Measurements from ENCODE around the gene SCD. TPM values are rescaled to one million over a fixed set of nuclear protein-coding genes. Genes with fewer than 3 reads are reported as not detected.

The SCD gene
- total and polyA plus RNA-seq, 2 of the 13 experiments (the other 11 are each of a cell fraction or from before 2014, with no cell fraction given), result 492 to 512 TPM

DNA sequence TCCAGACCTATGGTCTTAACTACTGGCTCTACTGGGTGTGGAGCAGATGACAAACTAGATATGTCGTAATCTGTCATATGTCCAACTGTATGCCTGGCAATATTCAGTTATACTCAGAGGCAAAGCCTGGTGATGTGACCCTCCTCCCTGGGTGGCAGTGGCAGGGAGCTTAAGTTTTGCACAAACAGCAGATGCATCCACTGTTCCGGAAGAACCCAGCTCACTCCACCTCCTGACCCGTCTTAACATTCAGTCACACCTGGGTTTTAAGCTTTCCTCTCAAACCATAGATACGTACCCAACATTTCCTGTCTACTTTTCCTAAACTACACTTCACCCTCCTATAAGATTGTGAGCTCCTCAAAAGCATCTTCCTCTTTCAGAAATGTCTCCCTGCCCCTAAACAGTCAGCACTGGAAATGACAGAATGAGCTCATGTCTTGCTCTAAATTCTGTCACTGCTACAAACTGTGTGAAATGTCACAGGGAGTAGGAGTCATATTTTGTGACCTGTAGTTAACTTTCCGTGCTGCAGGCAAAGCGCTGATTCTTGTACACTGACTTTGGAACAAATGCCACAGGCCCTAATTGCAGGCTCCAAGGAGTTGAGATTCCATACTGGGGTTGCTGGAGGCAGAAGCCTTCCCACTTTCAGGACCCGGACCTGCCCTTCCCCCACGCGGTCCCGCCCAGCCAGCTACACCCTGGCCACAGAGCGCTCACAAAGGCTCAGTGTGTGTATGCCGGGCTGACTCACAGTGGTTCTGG lies 23.9 kb downstream of the SCD start (continued):
- TF ChIP-seq, protein P1, sequence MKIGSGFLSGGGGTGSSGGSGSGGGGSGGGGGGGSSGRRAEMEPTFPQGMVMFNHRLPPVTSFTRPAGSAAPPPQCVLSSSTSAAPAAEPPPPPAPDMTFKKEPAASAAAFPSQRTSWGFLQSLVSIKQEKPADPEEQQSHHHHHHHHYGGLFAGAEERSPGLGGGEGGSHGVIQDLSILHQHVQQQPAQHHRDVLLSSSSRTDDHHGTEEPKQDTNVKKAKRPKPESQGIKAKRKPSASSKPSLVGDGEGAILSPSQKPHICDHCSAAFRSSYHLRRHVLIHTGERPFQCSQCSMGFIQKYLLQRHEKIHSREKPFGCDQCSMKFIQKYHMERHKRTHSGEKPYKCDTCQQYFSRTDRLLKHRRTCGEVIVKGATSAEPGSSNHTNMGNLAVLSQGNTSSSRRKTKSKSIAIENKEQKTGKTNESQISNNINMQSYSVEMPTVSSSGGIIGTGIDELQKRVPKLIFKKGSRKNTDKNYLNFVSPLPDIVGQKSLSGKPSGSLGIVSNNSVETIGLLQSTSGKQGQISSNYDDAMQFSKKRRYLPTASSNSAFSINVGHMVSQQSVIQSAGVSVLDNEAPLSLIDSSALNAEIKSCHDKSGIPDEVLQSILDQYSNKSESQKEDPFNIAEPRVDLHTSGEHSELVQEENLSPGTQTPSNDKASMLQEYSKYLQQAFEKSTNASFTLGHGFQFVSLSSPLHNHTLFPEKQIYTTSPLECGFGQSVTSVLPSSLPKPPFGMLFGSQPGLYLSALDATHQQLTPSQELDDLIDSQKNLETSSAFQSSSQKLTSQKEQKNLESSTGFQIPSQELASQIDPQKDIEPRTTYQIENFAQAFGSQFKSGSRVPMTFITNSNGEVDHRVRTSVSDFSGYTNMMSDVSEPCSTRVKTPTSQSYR (CRISPR knock-in tag; IDR thresholded peaks at IDR 0.05; ENCODE audit: borderline replicate concordance), result peak; percentile 99
- TF ChIP-seq ZFP36L2 (CRISPR knock-in tag; IDR thresholded peaks at IDR 0.05), result no peak
- TF ChIP-seq, protein P2, sequence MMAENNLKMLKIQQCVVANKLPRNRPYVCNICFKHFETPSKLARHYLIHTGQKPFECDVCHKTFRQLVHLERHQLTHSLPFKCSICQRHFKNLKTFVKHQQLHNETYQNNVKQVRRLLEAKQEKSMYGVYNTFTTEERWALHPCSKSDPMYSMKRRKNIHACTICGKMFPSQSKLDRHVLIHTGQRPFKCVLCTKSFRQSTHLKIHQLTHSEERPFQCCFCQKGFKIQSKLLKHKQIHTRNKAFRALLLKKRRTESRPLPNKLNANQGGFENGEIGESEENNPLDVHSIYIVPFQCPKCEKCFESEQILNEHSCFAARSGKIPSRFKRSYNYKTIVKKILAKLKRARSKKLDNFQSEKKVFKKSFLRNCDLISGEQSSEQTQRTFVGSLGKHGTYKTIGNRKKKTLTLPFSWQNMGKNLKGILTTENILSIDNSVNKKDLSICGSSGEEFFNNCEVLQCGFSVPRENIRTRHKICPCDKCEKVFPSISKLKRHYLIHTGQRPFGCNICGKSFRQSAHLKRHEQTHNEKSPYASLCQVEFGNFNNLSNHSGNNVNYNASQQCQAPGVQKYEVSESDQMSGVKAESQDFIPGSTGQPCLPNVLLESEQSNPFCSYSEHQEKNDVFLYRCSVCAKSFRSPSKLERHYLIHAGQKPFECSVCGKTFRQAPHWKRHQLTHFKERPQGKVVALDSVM (CRISPR knock-in tag; IDR thresholded peaks at IDR 0.05), result no peak
- peak; percentile 92 for TF ChIP-seq PHF21A (CRISPR knock-in tag; IDR thresholded peaks at IDR 0.05)
- peak; percentile 44; the same call in 1 of the 2 replicates for TF ChIP-seq ZNF614 (CRISPR knock-in tag; IDR thresholded peaks at IDR 0.05; ENCODE audit: borderline replicate concordance)
- TF ChIP-seq, protein P3, sequence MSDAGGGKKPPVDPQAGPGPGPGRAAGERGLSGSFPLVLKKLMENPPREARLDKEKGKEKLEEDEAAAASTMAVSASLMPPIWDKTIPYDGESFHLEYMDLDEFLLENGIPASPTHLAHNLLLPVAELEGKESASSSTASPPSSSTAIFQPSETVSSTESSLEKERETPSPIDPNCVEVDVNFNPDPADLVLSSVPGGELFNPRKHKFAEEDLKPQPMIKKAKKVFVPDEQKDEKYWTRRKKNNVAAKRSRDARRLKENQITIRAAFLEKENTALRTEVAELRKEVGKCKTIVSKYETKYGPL (CRISPR knock-in tag; IDR thresholded peaks at IDR 0.05), result no peak
- 0 out of 2 replicates have a peak, but pooled peaks have one; percentile 40 for TF ChIP-seq HNRNPL (IDR thresholded peaks at IDR 0.05; ENCODE audit: low read depth, low read length)
- TF ChIP-seq ZNF607 (CRISPR knock-in tag; IDR thresholded peaks at IDR 0.05; ENCODE audit: borderline replicate concordance), result no peak; the same call in 1 of the 2 replicates
- TF ChIP-seq, protein P4, sequence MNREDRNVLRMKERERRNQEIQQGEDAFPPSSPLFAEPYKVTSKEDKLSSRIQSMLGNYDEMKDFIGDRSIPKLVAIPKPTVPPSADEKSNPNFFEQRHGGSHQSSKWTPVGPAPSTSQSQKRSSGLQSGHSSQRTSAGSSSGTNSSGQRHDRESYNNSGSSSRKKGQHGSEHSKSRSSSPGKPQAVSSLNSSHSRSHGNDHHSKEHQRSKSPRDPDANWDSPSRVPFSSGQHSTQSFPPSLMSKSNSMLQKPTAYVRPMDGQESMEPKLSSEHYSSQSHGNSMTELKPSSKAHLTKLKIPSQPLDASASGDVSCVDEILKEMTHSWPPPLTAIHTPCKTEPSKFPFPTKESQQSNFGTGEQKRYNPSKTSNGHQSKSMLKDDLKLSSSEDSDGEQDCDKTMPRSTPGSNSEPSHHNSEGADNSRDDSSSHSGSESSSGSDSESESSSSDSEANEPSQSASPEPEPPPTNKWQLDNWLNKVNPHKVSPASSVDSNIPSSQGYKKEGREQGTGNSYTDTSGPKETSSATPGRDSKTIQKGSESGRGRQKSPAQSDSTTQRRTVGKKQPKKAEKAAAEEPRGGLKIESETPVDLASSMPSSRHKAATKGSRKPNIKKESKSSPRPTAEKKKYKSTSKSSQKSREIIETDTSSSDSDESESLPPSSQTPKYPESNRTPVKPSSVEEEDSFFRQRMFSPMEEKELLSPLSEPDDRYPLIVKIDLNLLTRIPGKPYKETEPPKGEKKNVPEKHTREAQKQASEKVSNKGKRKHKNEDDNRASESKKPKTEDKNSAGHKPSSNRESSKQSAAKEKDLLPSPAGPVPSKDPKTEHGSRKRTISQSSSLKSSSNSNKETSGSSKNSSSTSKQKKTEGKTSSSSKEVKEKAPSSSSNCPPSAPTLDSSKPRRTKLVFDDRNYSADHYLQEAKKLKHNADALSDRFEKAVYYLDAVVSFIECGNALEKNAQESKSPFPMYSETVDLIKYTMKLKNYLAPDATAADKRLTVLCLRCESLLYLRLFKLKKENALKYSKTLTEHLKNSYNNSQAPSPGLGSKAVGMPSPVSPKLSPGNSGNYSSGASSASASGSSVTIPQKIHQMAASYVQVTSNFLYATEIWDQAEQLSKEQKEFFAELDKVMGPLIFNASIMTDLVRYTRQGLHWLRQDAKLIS (CRISPR knock-in tag; IDR thresholded peaks at IDR 0.05), result no peak
- no peak for TF ChIP-seq ZNF7 (CRISPR knock-in tag; IDR thresholded peaks at IDR 0.05)
- TF ChIP-seq, protein P5, sequence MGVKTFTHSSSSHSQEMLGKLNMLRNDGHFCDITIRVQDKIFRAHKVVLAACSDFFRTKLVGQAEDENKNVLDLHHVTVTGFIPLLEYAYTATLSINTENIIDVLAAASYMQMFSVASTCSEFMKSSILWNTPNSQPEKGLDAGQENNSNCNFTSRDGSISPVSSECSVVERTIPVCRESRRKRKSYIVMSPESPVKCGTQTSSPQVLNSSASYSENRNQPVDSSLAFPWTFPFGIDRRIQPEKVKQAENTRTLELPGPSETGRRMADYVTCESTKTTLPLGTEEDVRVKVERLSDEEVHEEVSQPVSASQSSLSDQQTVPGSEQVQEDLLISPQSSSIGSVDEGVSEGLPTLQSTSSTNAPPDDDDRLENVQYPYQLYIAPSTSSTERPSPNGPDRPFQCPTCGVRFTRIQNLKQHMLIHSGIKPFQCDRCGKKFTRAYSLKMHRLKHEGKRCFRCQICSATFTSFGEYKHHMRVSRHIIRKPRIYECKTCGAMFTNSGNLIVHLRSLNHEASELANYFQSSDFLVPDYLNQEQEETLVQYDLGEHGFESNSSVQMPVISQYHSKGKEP (CRISPR knock-in tag; IDR thresholded peaks at IDR 0.05), result no peak
- no peak for TF ChIP-seq NFRKB (IDR thresholded peaks at IDR 0.05)
- TF ChIP-seq KAT2B (IDR thresholded peaks at IDR 0.05; ENCODE audit: borderline replicate concordance, low read depth, low read length), result no peak
- no peak for TF ChIP-seq CHD4 (IDR thresholded peaks at IDR 0.05; ENCODE audit: borderline replicate concordance, low read length)
- no peak for TF ChIP-seq ZSCAN29 (CRISPR knock-in tag; conservative IDR thresholded peaks at IDR 0.05)
- TF ChIP-seq RXRA (CRISPR knock-in tag; IDR thresholded peaks at IDR 0.05), result peak; percentile 94
- no peak for TF ChIP-seq ZNF790 (CRISPR knock-in tag; IDR thresholded peaks at IDR 0.05; ENCODE audit: borderline replicate concordance)
